Osteocyte (in vitro differentiated cells): ENCODE data around the gene CTBP2. TPM values are rescaled to one million over a fixed set of nuclear protein-coding genes. Genes with fewer than 3 reads are reported as not detected.
A peak's percentile ranks its signal among the peaks of the same experiment; 100 is the strongest.

Source experiments
- DNase-seq: peaks from one replicate; pipeline ENCODE4 v3.0.0; 2021; ENCODE audit warnings: mixed read lengths; ENCODE audit not compliant: unreplicated experiment; ENCODE audit errors: extremely low spot score
- H3K27ac Mint-ChIP-seq: one replicate; pipeline ENCODE4 v1.8.0; 2021; ENCODE audit warnings: mild to moderate bottlenecking, mixed read lengths; ENCODE audit not compliant: unreplicated experiment
- H3K27me3 Mint-ChIP-seq: one replicate; pipeline ENCODE4 v1.8.0; 2021; ENCODE audit warnings: mixed read lengths; ENCODE audit not compliant: unreplicated experiment
- H3K36me3 Mint-ChIP-seq: one replicate; pipeline ENCODE4 v1.8.0; 2021; ENCODE audit warnings: mixed read lengths; ENCODE audit not compliant: unreplicated experiment
- H3K4me1 Mint-ChIP-seq: one replicate; pipeline ENCODE4 v1.8.0; 2021; ENCODE audit warnings: mixed read lengths; ENCODE audit not compliant: unreplicated experiment
- H3K4me3 Mint-ChIP-seq: one replicate; pipeline ENCODE4 v1.8.0; 2021; ENCODE audit warnings: mild to moderate bottlenecking, moderate library complexity, mixed read lengths; ENCODE audit not compliant: unreplicated experiment
- H3K9me3 Mint-ChIP-seq: one replicate; pipeline ENCODE4 v1.8.0; 2021; ENCODE audit warnings: mixed read lengths; ENCODE audit not compliant: unreplicated experiment
- CTCF ChIP-seq: fragments of 200-600 bp; sonication (generic); IDR thresholded peaks from 2 replicates; pipeline ENCODE4 v1.5.0; 2021; ENCODE audit warnings: antibody characterized with exemption, mild to moderate bottlenecking, moderate library complexity
- total RNA-seq: library from RNA; stranded (reverse); gene quantifications from 2 replicates; pipeline ENCODE4 v1.2.1, GENCODE V29; 2021

CTBP2 gene
- total RNA-seq, 1 donor from 2014 or later, result 125 TPM

- H3K4me1 Mint-ChIP-seq, result peaks cover 64% of the 10 kb centered on the region
- peaks cover 1% of the 10 kb centered on the region for H3K9me3 Mint-ChIP-seq
- no peak overlapping the region for H3K4me3 Mint-ChIP-seq
- H3K27me3 Mint-ChIP-seq, result no peaks in the 10 kb centered on the region
- no peak for TF ChIP-seq CTCF
- H3K27ac Mint-ChIP-seq, result peak overlapping the region; percentile 11
- DNase-seq, result no peak
- H3K36me3 Mint-ChIP-seq, result peaks cover 21% of the 10 kb centered on the region
Measured at GRCh38 chr10:125112697-125113494, 47.5 kb downstream of the CTBP2 start.

GRCh38 chr10:125111118-125111727 lies 49.1 kb downstream of the CTBP2 start:
- TF ChIP-seq CTCF, result no peak
- Mint-ChIP-seq H3K27ac (no peak overlapping the region), H3K27me3 (no peaks in the 10 kb centered on the region), H3K4me3 (no peak overlapping the region), H3K36me3 (peaks cover 36% of the 10 kb centered on the region), H3K9me3 (peaks cover 6% of the 10 kb centered on the region), H3K4me1 (peaks cover 50% of the 10 kb centered on the region)
- DNase-seq, result no peak

- Mint-ChIP-seq H3K27ac (no peak overlapping the region), H3K4me1 (peaks cover 36% of the 10 kb centered on the region), H3K36me3 (peaks cover 47% of the 10 kb centered on the region), H3K9me3 (peaks cover 6% of the 10 kb centered on the region), H3K4me3 (no peak overlapping the region), H3K27me3 (no peaks in the 10 kb centered on the region)
- no peak for DNase-seq
- TF ChIP-seq CTCF, result no peak
Measured at GRCh38 chr10:125107965-125108580, 52.3 kb downstream of the CTBP2 start.

GRCh38 chr10:125107166-125107949 lies 53.0 kb downstream of the CTBP2 start:
- DNase-seq, result no peak
- no peak for TF ChIP-seq CTCF
- Mint-ChIP-seq H3K36me3 (peaks cover 48% of the 10 kb centered on the region), H3K9me3 (peaks cover 6% of the 10 kb centered on the region), H3K4me3 (no peak overlapping the region), H3K4me1 (peaks cover 32% of the 10 kb centered on the region), H3K27ac (no peak overlapping the region), H3K27me3 (no peaks in the 10 kb centered on the region)
